T-cell (primary cell): ENCODE results near the gene GGA3. TPM values are rescaled to one million over a fixed set of nuclear protein-coding genes. Genes with fewer than 3 reads are reported as not detected.
"Not testable (repeated sequence)": the region's sequence is repeated elsewhere in the genome, so short reads cannot be mapped to it uniquely, and the experiment has no call there.

Experiments
- ATAC-seq, 4 experiments: fragments of 200-7000 bp in 3 of 4; fragments of 150-1000 bp in 1 of 4; cut with Tn5 transposase; replicated peaks in 1 of 4; 1 replicate in 3 of 4; 2 replicates in 1 of 4; pipeline ENCODE4 v1.10.0; 2021; ENCODE audit warnings: moderate library complexity in 3 of 4, mild to moderate bottlenecking in 2 of 4, moderate number of reproducible peaks in 1 of 4
- CTCF ChIA-PET, 2 donors: fragments of 300-600 bp; sonication (Branson Sonifier 250); formaldehyde crosslinking; loops; one replicate each; lab custom pipeline; 2022; ENCODE audit warnings: antibody characterized with exemption in 2 of 2; lab: Charles Lee
- POLR2A ChIA-PET, 2 donors: fragments of 300-600 bp; sonication (Branson Sonifier 250); formaldehyde crosslinking; loops; one replicate each; lab custom pipeline; 2022; ENCODE audit warnings: antibody characterized with exemption in 2 of 2; lab: Charles Lee
- DNase-seq, 35 experiments: peaks; one replicate each; pipeline versions ENCODE4 v3.0.0 to v3.0.0-alpha.2; 2013 to 2023
- H3K27ac ChIP-seq: one replicate; pipeline ENCODE4 v1.5.1; 2013; ENCODE audit warnings: low read length
- H3K27me3 ChIP-seq, 2 experiments: replicated peaks in 1 of 2; 1 replicate in 1 of 2; 2 replicates in 1 of 2; pipeline versions ENCODE4 v1.6.1 to v1.7.0; 2013; ENCODE audit warnings: low read length in 1 of 2, mixed read lengths in 1 of 2; ENCODE audit not compliant: control insufficient read depth in 2 of 2, insufficient read depth in 2 of 2; ENCODE audit errors: extremely low read depth in 1 of 2
- H3K36me3 ChIP-seq, 2 donors: 1 replicate in 1 of 2; 2 replicates in 1 of 2; pipeline versions ENCODE4 v1.6.1 to v1.7.0; 2013; ENCODE audit warnings: low read length in 1 of 2; ENCODE audit not compliant: control insufficient read depth in 2 of 2, insufficient read depth in 1 of 2; ENCODE audit errors: extremely low read depth in 1 of 2
- H3K4me1 ChIP-seq, 2 experiments: 1 replicate in 1 of 2; 2 replicates in 1 of 2; pipeline versions ENCODE4 v1.6.1 to v1.7.0; 2013; ENCODE audit warnings: low read length in 2 of 2, mixed read lengths in 1 of 2; ENCODE audit not compliant: insufficient read depth in 2 of 2, control insufficient read depth in 1 of 2; ENCODE audit errors: extremely low read depth in 1 of 2
- H3K4me3 ChIP-seq, 2 donors: 1 replicate in 1 of 2; 2 replicates in 1 of 2; pipeline versions ENCODE4 v1.5.1 to v1.7.0; 2013; ENCODE audit warnings: mild to moderate bottlenecking in 2 of 2, low read length in 1 of 2, moderate library complexity in 1 of 2; ENCODE audit not compliant: control insufficient read depth in 1 of 2; ENCODE audit errors: extremely low read depth in 1 of 2
- H3K9me3 ChIP-seq: 2 replicates; pipeline ENCODE4 v1.7.0; 2013
- H3K27ac Mint-ChIP-seq, 2 donors: one replicate each; pipeline ENCODE4 v1.8.0; 2020 to 2021; ENCODE audit warnings: mild to moderate bottlenecking in 2 of 2, mixed read lengths in 2 of 2
- H3K27me3 Mint-ChIP-seq, 2 donors: one replicate each; pipeline ENCODE4 v1.8.0; 2021 to 2022; ENCODE audit warnings: mixed read lengths in 2 of 2
- H3K36me3 Mint-ChIP-seq: one replicate; pipeline ENCODE4 v1.8.0; 2021; ENCODE audit warnings: mixed read lengths
- H3K4me1 Mint-ChIP-seq, 3 donors: one replicate each; pipeline ENCODE4 v1.8.0; 2020 to 2022; ENCODE audit warnings: mixed read lengths in 3 of 3, mild to moderate bottlenecking in 1 of 3
- H3K4me3 Mint-ChIP-seq, 3 donors: one replicate each; pipeline ENCODE4 v1.8.0; 2020 to 2022; ENCODE audit warnings: mild to moderate bottlenecking in 3 of 3, mixed read lengths in 3 of 3, moderate library complexity in 3 of 3
- H3K9me3 Mint-ChIP-seq, 3 donors: one replicate each; pipeline ENCODE4 v1.8.0; 2020 to 2022; ENCODE audit warnings: mixed read lengths in 3 of 3
- WGBS: methylation state at CpG from one replicate; pipeline ENCODE4 v1.1.5; 2013; ENCODE audit warnings: missing lambda C conversion rate; ENCODE audit not compliant: insufficient coverage; 5-methylcytosine and 5-hydroxymethylcytosine counted together
- total RNA-seq, 35 experiments: library from RNA in 6 of 35; stranded (reverse) in 6 of 35; fragments of 120-200 nt in 1 of 35; gene quantifications; one replicate each; pipeline versions ENCODE4 v1.2.1 to v1.2.4 and lab custom pipeline; 2013 to 2026

The GGA3 gene
- total RNA-seq, 5 donors from 2014 or later (not counting 1 experiment from before 2014, with no cell fraction given): 78.1 to 118 (median 102) TPM

DNA sequence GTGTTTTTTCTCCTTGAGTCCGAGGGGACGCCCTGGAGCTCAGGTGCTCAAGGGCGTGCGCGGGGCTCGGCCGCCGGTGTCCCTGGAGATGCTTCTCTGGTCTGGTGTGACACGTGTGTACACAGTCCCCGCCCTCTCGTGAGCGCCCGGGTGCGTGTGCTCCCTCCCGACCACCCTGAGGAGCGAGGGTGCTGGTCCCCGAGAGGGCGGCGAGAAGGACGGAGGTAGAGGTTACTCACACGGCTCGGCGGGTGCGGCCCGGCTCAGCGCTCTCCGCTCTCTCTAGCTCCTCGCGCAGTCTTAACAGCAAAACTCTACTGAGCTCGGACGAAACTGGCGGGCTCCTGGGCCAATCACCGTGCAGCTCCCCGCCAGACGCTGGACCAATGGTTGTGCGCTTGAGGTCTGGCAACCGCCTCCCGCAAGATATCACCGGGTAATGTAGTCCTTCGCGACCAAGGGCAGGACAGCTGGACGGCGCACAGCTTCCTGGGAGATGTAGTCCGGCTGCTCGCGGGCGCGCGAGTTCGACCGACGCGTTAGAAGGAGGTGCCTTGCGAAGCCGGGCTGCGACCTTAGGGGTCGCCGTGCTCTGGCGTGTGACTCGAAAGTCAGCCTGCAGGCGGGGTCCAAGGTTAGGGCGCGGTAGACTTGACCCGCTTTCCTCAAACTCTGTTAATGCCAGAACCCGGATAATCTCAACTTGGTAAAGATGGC, 27.9 kb upstream of the GGA3 start, which contains the start of gene SLC25A19:
SLC25A19 (minus strand) TSS at position 319 of the 717 bp plus-strand sequence. CDS start 2,669 bp downstream, outside the sequence.
- Mint-ChIP-seq H3K27ac (peak within 1 kb of the TSS; percentile 100), H3K9me3 (no peaks in the 10 kb centered on the region), H3K27me3 (no peaks in the 10 kb centered on the region), H3K4me3 (peak within 1 kb of the TSS; percentile 94 to 100 (median 99)), H3K36me3 (peaks cover 11% of the 10 kb centered on the region), H3K4me1 (peaks cover 14 to 27% (median 21%) of the 10 kb centered on the region in 3 donors)
- Histone ChIP-seq H3K27ac (peak within 1 kb of the TSS; percentile 100), H3K9me3 (no peaks in the 10 kb centered on the region), H3K4me1 (peaks cover 7 to 22% of the 10 kb centered on the region in 2 experiments), H3K36me3 (peaks cover 10 to 18% of the 10 kb centered on the region in 2 donors), H3K4me3 (peak within 1 kb of the TSS; percentile 93 to 99), H3K27me3 (no peaks in the 10 kb centered on the region)
- ATAC-seq (peak; percentile 92 to 96 (median 94)), DNase-seq (peak; percentile 85 to 98 (median 97))
- under 1% methylated on average over 63 of the region's 65 CpGs for whole genome bisulfite sequencing
- ChIA-PET CTCF (interaction anchor here in 1 of 2 donors (0.6 to 3.1 kb wide), 20 partner anchors 11 to 566 kb away, joined by 3 to 80 read pairs (median 4); partner anchors contain the start of genes FDXR, GGA3, GRB2 and MIF4GD), POLR2A (interaction anchor here (0.6 to 1.4 kb wide), 13 partner anchors 15 to 378 kb away, joined by 3 to 23 read pairs (median 4); partner anchors contain the start of genes GGA3 (in 1 of the 2), GRB2 (in 1 of the 2), MIF4GD (in 1 of the 2) and MRPS7 (in 1 of the 2))

GRCh38 chr17:75288770-75289114, 27.3 kb upstream of the GGA3 start:
- H3K4me1 ChIP-seq: peaks cover 7 to 22% of the 10 kb centered on the region in 2 experiments
- no peaks in the 10 kb centered on the region for H3K9me3 ChIP-seq
- ATAC-seq: peak; percentile 7 to 15 (median 8)
- 0% methylated on average over 14 of the region's 14 CpGs for WGBS
- Mint-ChIP-seq H3K27me3 (no peaks in the 10 kb centered on the region), H3K36me3 (peaks cover 11% of the 10 kb centered on the region), H3K27ac (peak overlapping the region; percentile 100), H3K9me3 (no peaks in the 10 kb centered on the region), H3K4me1 (peaks cover 14 to 27% (median 21%) of the 10 kb centered on the region in 3 donors), H3K4me3 (peak overlapping the region; percentile 94 to 100 (median 99))
- H3K27ac ChIP-seq: peak overlapping the region; percentile 50
- CTCF ChIA-PET: interaction anchor here (0.5 to 3.1 kb wide), 20 partner anchors 11 to 567 kb away, joined by 3 to 80 read pairs (median 4); partner anchors contain the start of genes FDXR (in 1 of the 2), GGA3 (in 1 of the 2), GRB2 (in 1 of the 2) and MIF4GD (in 1 of the 2)
- peak in 18 of 35 experiments; percentile 6 to 41 (median 21) for DNase-seq
- POLR2A ChIA-PET: interaction anchor here (0.6 to 1.4 kb wide), 11 partner anchors 14 to 378 kb away, joined by 3 to 23 read pairs (median 4); partner anchors contain the start of genes GGA3 (in 1 of the 2), GRB2 (in 1 of the 2), MIF4GD (in 1 of the 2) and MRPS7 (in 1 of the 2)
- peaks cover 10 to 18% of the 10 kb centered on the region in 2 donors for H3K36me3 ChIP-seq
- H3K4me3 ChIP-seq: peak overlapping the region; percentile 93 to 99
- H3K27me3 ChIP-seq: no peaks in the 10 kb centered on the region

DNA sequence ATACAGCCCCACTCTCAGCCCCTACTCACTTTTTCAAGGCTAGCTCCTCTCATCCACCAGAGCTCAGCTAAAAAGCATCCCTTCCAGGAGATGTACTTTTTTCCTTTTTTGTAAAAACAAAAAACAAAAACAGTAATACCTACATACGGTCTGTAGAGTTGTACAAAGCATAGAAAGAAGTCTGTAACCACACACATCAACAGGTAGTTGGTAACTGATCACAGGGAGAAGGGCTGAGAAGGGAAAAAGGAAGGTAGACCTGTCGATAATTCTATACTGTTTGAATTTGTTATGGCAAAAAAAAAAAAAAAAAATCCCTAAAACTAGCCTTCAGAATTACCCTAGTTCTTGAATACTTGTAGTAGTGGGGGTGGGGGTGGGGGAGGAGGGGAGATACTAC, 27.0 kb upstream of the GGA3 start:
- Histone ChIP-seq H3K27ac (peak overlapping the region; percentile 9), H3K4me1 (peaks cover 7 to 22% of the 10 kb centered on the region in 2 experiments), H3K4me3 (peak overlapping the region; percentile 93 to 99), H3K27me3 (no peaks in the 10 kb centered on the region), H3K9me3 (no peaks in the 10 kb centered on the region), H3K36me3 (peaks cover 10 to 20% of the 10 kb centered on the region in 2 donors)
- POLR2A ChIA-PET: no interaction called here
- Mint-ChIP-seq H3K4me1 (peaks cover 14 to 27% (median 21%) of the 10 kb centered on the region in 3 donors), H3K27ac (peak overlapping the region; percentile 100), H3K27me3 (no peaks in the 10 kb centered on the region), H3K36me3 (peaks cover 15% of the 10 kb centered on the region), H3K4me3 (peak overlapping the region; percentile 94 to 100 (median 99)), H3K9me3 (no peaks in the 10 kb centered on the region)
- no CpG with 5 or more reads among the region's 2 CpGs for WGBS
- CTCF ChIA-PET: interaction anchor here (0.5 to 3.1 kb wide), 7 partner anchors 18 to 894 kb away, joined by 3 to 80 read pairs (median 5); partner anchors contain the start of genes GRB2 (in 1 of the 2) and MIF4GD (in 1 of the 2)
- no peak for DNase-seq
- no peak for ATAC-seq

DNA sequence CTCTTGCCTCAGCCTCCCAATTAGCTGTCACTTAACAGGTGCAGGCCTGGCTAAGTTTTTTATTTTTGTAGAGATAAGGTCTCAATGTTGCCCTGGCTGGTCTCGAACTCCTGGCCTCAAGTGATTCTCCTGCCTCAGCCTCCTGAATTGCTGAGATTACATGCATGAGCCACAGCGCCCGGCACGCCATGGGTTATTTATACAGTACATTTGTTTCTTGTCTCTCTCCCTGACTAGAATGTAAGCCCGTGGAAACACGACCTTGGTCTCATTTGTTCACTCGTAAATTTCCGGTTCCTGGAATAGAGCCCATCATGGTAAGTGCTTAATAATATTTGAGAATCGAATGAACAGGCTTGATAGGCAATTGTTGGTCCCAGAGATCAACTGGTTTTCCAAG, 25.8 kb upstream of the GGA3 start:
- H3K4me3 Mint-ChIP-seq: peak overlapping the region in 1 of 3 donors; percentile 13
- Histone ChIP-seq H3K4me3 (no peak overlapping the region), H3K27me3 (no peaks in the 10 kb centered on the region), H3K27ac (no peak overlapping the region), H3K4me1 (peaks cover 7 to 22% of the 10 kb centered on the region in 2 experiments), H3K36me3 (peaks cover 10 to 26% of the 10 kb centered on the region in 2 donors), H3K9me3 (no peaks in the 10 kb centered on the region)
- 100% methylated on average over 3 of the region's 9 CpGs for WGBS
- ChIA-PET CTCF (no interaction called here), POLR2A (no interaction called here)
- no peak overlapping the region for H3K27ac Mint-ChIP-seq
- ATAC-seq (no peak), DNase-seq (no peak)
- H3K9me3 Mint-ChIP-seq: no peaks in the 10 kb centered on the region
- H3K4me1 Mint-ChIP-seq: peaks cover 14 to 27% (median 21%) of the 10 kb centered on the region in 3 donors
- H3K36me3 Mint-ChIP-seq: peaks cover 17% of the 10 kb centered on the region
- H3K27me3 Mint-ChIP-seq: no peaks in the 10 kb centered on the region

DNA sequence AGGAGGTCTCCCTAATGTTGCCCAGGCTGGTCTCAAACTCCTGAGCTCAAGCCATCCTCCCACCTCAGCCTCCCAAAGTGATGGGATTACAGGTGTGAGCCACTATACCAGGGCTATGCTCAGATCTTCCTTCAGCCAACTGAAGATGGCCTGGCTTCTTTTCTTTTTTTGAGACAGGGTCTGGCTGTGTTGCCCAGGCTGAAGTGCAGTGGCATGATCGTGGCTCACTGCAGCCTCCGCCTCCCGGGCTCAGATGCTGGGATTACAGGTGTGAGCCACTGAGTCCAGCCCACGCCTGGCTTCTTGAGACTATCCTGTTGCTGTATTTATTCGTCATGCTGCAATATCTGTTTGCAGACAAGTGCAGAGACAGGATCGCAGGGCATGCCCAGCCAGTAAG, 23.7 kb upstream of the GGA3 start:
- no peak overlapping the region for H3K27ac ChIP-seq
- H3K36me3 ChIP-seq: peaks cover 16 to 34% of the 10 kb centered on the region in 2 donors
- Mint-ChIP-seq H3K27me3 (no peaks in the 10 kb centered on the region), H3K4me1 (peaks cover 14 to 22% (median 16%) of the 10 kb centered on the region in 3 donors), H3K9me3 (no peaks in the 10 kb centered on the region), H3K36me3 (peaks cover 23% of the 10 kb centered on the region), H3K4me3 (no peak overlapping the region), H3K27ac (no peak overlapping the region)
- ChIA-PET CTCF (no interaction called here), POLR2A (no interaction called here)
- DNase-seq: no peak
- no peak for ATAC-seq
- peaks cover 5 to 15% of the 10 kb centered on the region in 2 experiments for H3K4me1 ChIP-seq
- H3K27me3 ChIP-seq: no peaks in the 10 kb centered on the region
- WGBS: 85% methylated on average over 6 of the region's 6 CpGs
- H3K4me3 ChIP-seq: no peak overlapping the region
- no peaks in the 10 kb centered on the region for H3K9me3 ChIP-seq

- peaks cover 6 to 32% of the 10 kb centered on the region in 2 donors for H3K36me3 ChIP-seq
- POLR2A ChIA-PET, H3K4me3 ChIP-seq, ATAC-seq, H3K9me3 ChIP-seq, H3K27me3 ChIP-seq, H3K27ac ChIP-seq, H3K4me1 Mint-ChIP-seq, CTCF ChIA-PET, H3K27ac Mint-ChIP-seq, DNase-seq, H3K9me3 Mint-ChIP-seq, H3K4me3 Mint-ChIP-seq, H3K4me1 ChIP-seq, H3K27me3 Mint-ChIP-seq: not testable (repeated sequence)
- H3K36me3 Mint-ChIP-seq: peaks cover 22% of the 10 kb centered on the region
- WGBS: 100% methylated on average over 2 of the region's 4 CpGs
Measured at GRCh38 chr17:75280189-75280588, 18.8 kb upstream of the GGA3 start.
